HepG2 (cell line): ENCODE results near the gene ZNF184. TPM values are rescaled to one million over a fixed set of nuclear protein-coding genes. Genes with fewer than 3 reads are reported as not detected.

Experiments used
- ARID5B ChIP-seq: IDR thresholded peaks from 2 replicates; pipeline ENCODE4 v1.4.0; 2020; ENCODE audit warnings: mild to moderate bottlenecking, missing genetic modification reagents
- ATF7-NPFF ChIP-seq: sonication (generic); formaldehyde crosslinking; IDR thresholded peaks from 2 replicates; pipeline ENCODE4 v1.8.1; 2023; ENCODE audit warnings: mild to moderate bottlenecking, low read depth, missing genetic modification reagents, moderate library complexity
- EP300 ChIP-seq, 3 experiments: sonication (generic) in 1 of 3; formaldehyde crosslinking in 1 of 3; IDR thresholded peaks; 2 replicates each; pipeline versions ENCODE4 v1.5.1 to v1.6.1; 2011 to 2020; ENCODE audit warnings: low read depth in 2 of 3, low read length in 2 of 3, borderline replicate concordance in 1 of 3, improper control_type of control experiment in 1 of 3, mild to moderate bottlenecking in 1 of 3, missing genetic modification reagents in 1 of 3, moderate library complexity in 1 of 3
- FUBP1 ChIP-seq: sonication (generic); formaldehyde crosslinking; IDR thresholded peaks from 2 replicates; pipeline ENCODE4 v1.5.1; 2020; ENCODE audit warnings: missing genetic modification reagents, mild to moderate bottlenecking, borderline replicate concordance
- GFI1 ChIP-seq: sonication (generic); formaldehyde crosslinking; IDR thresholded peaks from 2 replicates; pipeline ENCODE4 v1.5.0; 2020; ENCODE audit warnings: missing genetic modification reagents, mild to moderate bottlenecking, borderline replicate concordance
- HDAC2 ChIP-seq: sonication (generic); formaldehyde crosslinking; IDR thresholded peaks from 2 replicates; pipeline ENCODE4 v1.4.0; 2020; ENCODE audit warnings: missing genetic modification reagents
- HMG20A ChIP-seq: IDR thresholded peaks from 2 replicates; pipeline ENCODE4 v1.6.1; 2016; ENCODE audit warnings: borderline replicate concordance
- MED8 ChIP-seq: sonication (generic); formaldehyde crosslinking; IDR thresholded peaks from 2 replicates; pipeline ENCODE4 v1.8.1; 2023; ENCODE audit warnings: mild to moderate bottlenecking, missing genetic modification reagents; ENCODE audit not compliant: insufficient replicate concordance
- NR2F2 ChIP-seq: IDR thresholded peaks from 2 replicates; pipeline ENCODE4 v1.6.1; 2012; ENCODE audit warnings: low read depth, inconsistent platforms, borderline replicate concordance
- REPIN1 ChIP-seq: sonication (generic); formaldehyde crosslinking; IDR thresholded peaks from 2 replicates; pipeline ENCODE4 v1.8.0; 2022; ENCODE audit warnings: missing genetic modification reagents, low read depth, mild to moderate bottlenecking, borderline replicate concordance
- SMAD3 ChIP-seq: sonication (generic); formaldehyde crosslinking; IDR thresholded peaks from 2 replicates; pipeline ENCODE4 v1.4.0; 2020; ENCODE audit warnings: missing genetic modification reagents
- SRY ChIP-seq: sonication (generic); formaldehyde crosslinking; IDR thresholded peaks from 2 replicates; pipeline ENCODE4 v1.8.0; 2022; ENCODE audit warnings: mild to moderate bottlenecking, missing genetic modification reagents
- TCF12 ChIP-seq, 2 experiments: fragments of 450-650 bp in 1 of 2; sonication (generic) in 1 of 2; formaldehyde crosslinking in 1 of 2; IDR thresholded peaks; 2 replicates each; pipeline versions ENCODE4 v1.6.1 to v1.8.0; 2017 to 2022; ENCODE audit warnings: antibody characterized with exemption in 1 of 2, mild to moderate bottlenecking in 1 of 2, missing genetic modification reagents in 1 of 2, moderate library complexity in 1 of 2
- YEATS2 ChIP-seq: sonication (generic); formaldehyde crosslinking; IDR thresholded peaks from 2 replicates; pipeline ENCODE4 v1.4.0; 2020; ENCODE audit warnings: missing genetic modification reagents, borderline replicate concordance
- ZKSCAN8 ChIP-seq: IDR thresholded peaks from 2 replicates; pipeline ENCODE4 v1.6.1; 2016; ENCODE audit warnings: borderline replicate concordance, missing genetic modification reagents, missing compliant biosample characterization
- ZMYM4 ChIP-seq: sonication (generic); formaldehyde crosslinking; IDR thresholded peaks from 2 replicates; pipeline ENCODE4 v1.8.1; 2023; ENCODE audit warnings: mild to moderate bottlenecking, missing genetic modification reagents
- ZNF230 ChIP-seq: sonication (generic); formaldehyde crosslinking; IDR thresholded peaks from 2 replicates; pipeline ENCODE4 v1.4.0; 2020; ENCODE audit warnings: mild to moderate bottlenecking, missing genetic modification reagents
- ZNF350 ChIP-seq: sonication (generic); formaldehyde crosslinking; IDR thresholded peaks from 2 replicates; pipeline ENCODE4 v1.4.0; 2020; ENCODE audit warnings: mild to moderate bottlenecking, low read depth, missing genetic modification reagents, borderline replicate concordance
- ZNF513 ChIP-seq: sonication (generic); formaldehyde crosslinking; conservative IDR thresholded peaks from 2 replicates; pipeline ENCODE4 v1.5.0; 2020; ENCODE audit warnings: missing genetic modification reagents
- ZNF768 ChIP-seq: sonication (generic); formaldehyde crosslinking; IDR thresholded peaks from 2 replicates; pipeline ENCODE4 v1.4.0; 2020; ENCODE audit warnings: missing genetic modification reagents
- ZSCAN9 ChIP-seq: IDR thresholded peaks from 2 replicates; pipeline ENCODE4 v1.6.1; 2016; ENCODE audit warnings: borderline replicate concordance
- polyA plus RNA-seq, 8 experiments: library from polyadenylated mRNA; depleted of rRNA in 3 of 8; stranded (reverse) in 7 of 8; unstranded in 1 of 8; fragments of >200 nt; fragmentation: Illumina TruSeq in 4 of 8; extraction: Trizol in 4 of 8; gene quantifications; 2 replicates each; pipeline versions ENCODE4 v1.2.1 to v1.2.3, GENCODE V29; 2011 to 2016; ENCODE audit warnings: low read depth in 4 of 8, missing spikeins in 1 of 8, mixed read lengths in 1 of 8; ENCODE audit not compliant: insufficient read depth in 1 of 8
- total RNA-seq, 5 experiments: library from RNA; depleted of rRNA; stranded (reverse); fragments of >200 nt; fragmentation: Illumina TruSeq; extraction: Trizol; gene quantifications; 2 replicates each; pipeline ENCODE4 v1.2.3, GENCODE V29; 2016; ENCODE audit warnings: low read depth in 1 of 5

Gene ZNF184
- total and polyA plus RNA-seq, 2 of the 13 experiments (the other 11 are each of a cell fraction or from before 2014, with no cell fraction given), result 2.1 to 10.1 TPM

GRCh38 chr6:27505209-27506027 lies 32.5 kb upstream of the ZNF184 start (continued):
- peak; percentile 90 for TF ChIP-seq ARID5B (CRISPR knock-in tag)
- no peak for TF ChIP-seq ATF7-NPFF (CRISPR knock-in tag)
- TF ChIP-seq ZNF768 (CRISPR knock-in tag), result no peak
- peak; percentile 55; the same call in 1 of the 2 replicates for TF ChIP-seq GFI1
- peak; percentile 85; the same call in 1 of the 2 replicates for TF ChIP-seq REPIN1 (CRISPR knock-in tag)
- TF ChIP-seq SRY (CRISPR knock-in tag), result no peak; the same call in 1 of the 2 replicates
- TF ChIP-seq ZKSCAN8, result peak; percentile 78; the same call in 1 of the 2 replicates
- no peak; a peak in 1 of 4 replicates for TF ChIP-seq EP300 (IDR thresholded peaks at IDR 0.05; ENCODE audit: low read depth in 2 of 2, low read length in 2 of 2)
- no peak for TF ChIP-seq EP300 (CRISPR knock-in tag; IDR thresholded peaks at IDR 0.05; ENCODE audit: borderline replicate concordance)
- peak; percentile 75; the same call in 1 of the 2 replicates for TF ChIP-seq YEATS2 (CRISPR knock-in tag)
- peak; percentile 83; the same call in 1 of the 2 replicates for TF ChIP-seq ZSCAN9 (CRISPR knock-in tag)
- TF ChIP-seq NR2F2, result peak; percentile 23; the same call in 1 of the 2 replicates
- TF ChIP-seq ZNF513 (CRISPR knock-in tag), result no peak
- TF ChIP-seq FUBP1 (CRISPR knock-in tag), result no peak
- TF ChIP-seq ZNF230 (CRISPR knock-in tag), result no peak
- TF ChIP-seq TCF12 (IDR thresholded peaks at IDR 0.05), result no peak
- no peak for TF ChIP-seq TCF12 (CRISPR knock-in tag; IDR thresholded peaks at IDR 0.05)
- peak; percentile 83 for TF ChIP-seq HMG20A
- peak; percentile 67 for TF ChIP-seq ZMYM4
- peak; percentile 86 for TF ChIP-seq SMAD3 (CRISPR knock-in tag)
- peak; percentile 71; the same call in 1 of the 2 replicates for TF ChIP-seq HDAC2 (CRISPR knock-in tag)
- TF ChIP-seq MED8 (CRISPR knock-in tag), result no peak
- TF ChIP-seq ZNF350, result peak; percentile 40; the same call in 1 of the 2 replicates
